ENCODE data around the gene TEN1.

The TEN1 gene

GRCh38 chr17:76008208-76008607 is 29.2 kb downstream of the TEN1 start:
- no peak for DNase-seq

- no peak for DNase-seq
Observed at GRCh38 chr17:76008630-76009425, 29.8 kb downstream of the TEN1 start.

- DNase-seq, result no peak
Observed at GRCh38 chr17:76009447-76009846, 30.4 kb downstream of the TEN1 start.

GRCh38 chr17:76009969-76010661 is 31.1 kb downstream of the TEN1 start:
- no peak for DNase-seq

GRCh38 chr17:76011951-76012350 is 32.9 kb downstream of the TEN1 start:
- DNase-seq, result no peak

GRCh38 chr17:76013377-76013932 is 34.4 kb downstream of the TEN1 start:
- no peak for DNase-seq

GRCh38 chr17:76014100-76014924 is 35.3 kb downstream of the TEN1 start:
- peak; percentile 77 for DNase-seq

- peak; percentile 72 for DNase-seq
Observed at GRCh38 chr17:76014925-76015261, 35.9 kb downstream of the TEN1 start.

GRCh38 chr17:76017481-76018339 is 38.7 kb downstream of the TEN1 start:
- DNase-seq, result no peak

- no peak for DNase-seq
Observed at GRCh38 chr17:76018340-76018680, 39.3 kb downstream of the TEN1 start.

GRCh38 chr17:76018801-76019200 is 39.8 kb downstream of the TEN1 start:
- DNase-seq, result no peak

- no peak for DNase-seq
Observed at GRCh38 chr17:76019833-76020467, 40.9 kb downstream of the TEN1 start.

- no peak for DNase-seq
Observed at GRCh38 chr17:76022285-76022684, 43.2 kb downstream of the TEN1 start.

GRCh38 chr17:76022973-76023899 is 44.2 kb downstream of the TEN1 start:
- DNase-seq, result no peak

GRCh38 chr17:76023900-76024237 is 44.8 kb downstream of the TEN1 start:
- no peak for DNase-seq

GRCh38 chr17:76024353-76024752 is 45.3 kb downstream of the TEN1 start:
- no peak for DNase-seq

- DNase-seq, result no peak
Observed at GRCh38 chr17:76025294-76025693, 46.3 kb downstream of the TEN1 start.

- no peak for DNase-seq
Observed at GRCh38 chr17:76026714-76027158, 47.7 kb downstream of the TEN1 start.

- DNase-seq, result no peak
Observed at GRCh38 chr17:76027159-76027839, 48.3 kb downstream of the TEN1 start, which contains the start of gene EVPL. Gene EVPL, minus strand, starts transcription at chr17:76027306. Its CDS starts 108 bp downstream, at chr17:76027198.

All from NCI-H1105 (cell line).